Endothelial cell of umbilical vein (primary cell): ENCODE data around the gene LHFPL2. TPM values are rescaled to one million over a fixed set of nuclear protein-coding genes. Genes with fewer than 3 reads are reported as not detected.
A peak's percentile ranks its signal among the peaks of the same experiment; 100 is the strongest.

Source experiments
- BruUV-seq: library from RNA; stranded (reverse); fragments of 400-500 nt; replicated peaks from 2 replicates; lab custom pipeline; 2021; lab: Mats Ljungman, UMichigan
- CTCF ChIA-PET: fragments of 300-600, 350-600 bp; sonication (Branson Sonifier 250); formaldehyde crosslinking; loops from one replicate; lab custom pipeline; 2021; ENCODE audit warnings: antibody characterized with exemption, inconsistent platforms; lab: Charles Lee
- POLR2A ChIA-PET: fragments of 300-600, 350-600 bp; sonication (Branson Sonifier 250); formaldehyde crosslinking; loops from one replicate; lab custom pipeline; 2021; ENCODE audit warnings: antibody characterized with exemption, inconsistent platforms; lab: Charles Lee
- DNase-seq: peaks from one replicate; pipeline ENCODE4 v3.0.0-alpha.2; 2011; ENCODE audit warnings: low read depth, low spot score
- FAIRE-seq: peaks from 2 replicates; lab custom pipeline; 2011; peaks lifted over from hg19 to GRCh38; lab: Jason Lieb, UNC
- H2AFZ ChIP-seq: 2 replicates; pipeline ENCODE4 v1.6.0; 2012; ENCODE audit warnings: low read depth, low read length, control low read depth, inconsistent platforms
- H3K27ac ChIP-seq: 2 replicates; pipeline ENCODE4 v1.5.1; 2011; ENCODE audit warnings: low read depth, mild to moderate bottlenecking, control low read depth, low read length, moderate library complexity; ENCODE audit not compliant: insufficient read depth
- H3K27me3 ChIP-seq, 2 experiments: 2 replicates each; pipeline versions ENCODE4 v1.6.0 to v1.6.1; 2011; ENCODE audit warnings: low read length in 2 of 2, mixed read lengths in 1 of 2; ENCODE audit not compliant: control insufficient read depth in 2 of 2, insufficient read depth in 2 of 2
- H3K36me3 ChIP-seq, 2 experiments: 2 replicates in 1 of 2; 3 replicates in 1 of 2; pipeline ENCODE4 v1.5.1; 2011; ENCODE audit warnings: low read length in 2 of 2, mild to moderate bottlenecking in 1 of 2, moderate library complexity in 1 of 2; ENCODE audit not compliant: control insufficient read depth in 2 of 2, insufficient read depth in 2 of 2; ENCODE audit errors: extremely low read depth in 1 of 2
- H3K4me1 ChIP-seq: 3 replicates; pipeline ENCODE4 v1.5.1; 2011; ENCODE audit warnings: mild to moderate bottlenecking, low read length; ENCODE audit not compliant: control insufficient read depth, insufficient read depth; ENCODE audit errors: extremely low read depth
- H3K4me2 ChIP-seq: 2 replicates; pipeline ENCODE4 v1.6.1; 2011; ENCODE audit warnings: low read length, control low read depth, mixed read lengths; ENCODE audit not compliant: insufficient read depth
- H3K4me3 ChIP-seq, 3 experiments: fragments of 200-600 bp in 1 of 3; sonication (generic), shearing (Covaris generic) in 1 of 3; replicated peaks in 1 of 3; 2 replicates each; pipeline ENCODE4 v1.5.1; 2011 to 2016; ENCODE audit warnings: control low read depth in 3 of 3, low read length in 3 of 3, mild to moderate bottlenecking in 2 of 3, inconsistent platforms in 1 of 3, low read depth in 1 of 3, moderate library complexity in 1 of 3; ENCODE audit not compliant: insufficient read depth in 1 of 3
- H3K79me2 ChIP-seq: 2 replicates; pipeline ENCODE4 v1.6.0; 2012; ENCODE audit warnings: low read length, inconsistent platforms; ENCODE audit not compliant: control insufficient read depth, insufficient read depth
- H3K9ac ChIP-seq: replicated peaks from 2 replicates; pipeline ENCODE3; 2011; ENCODE audit warnings: low read length, control low read depth; ENCODE audit not compliant: insufficient read depth; ENCODE audit errors: extremely low read depth
- H3K9me1 ChIP-seq: replicated peaks from 3 replicates; pipeline ENCODE4 v1.6.0; 2011; ENCODE audit warnings: mild to moderate bottlenecking, low read length; ENCODE audit not compliant: control insufficient read depth, insufficient read depth; ENCODE audit errors: extremely low read depth
- H3K9me3 ChIP-seq: replicated peaks from 2 replicates; pipeline ENCODE4 v1.5.1; 2012; ENCODE audit warnings: low read length, inconsistent platforms; ENCODE audit not compliant: control insufficient read depth, insufficient read depth
- H4K20me1 ChIP-seq: replicated peaks from 2 replicates; pipeline ENCODE3; 2011; ENCODE audit warnings: mild to moderate bottlenecking, low read length; ENCODE audit not compliant: control insufficient read depth, insufficient read depth; ENCODE audit errors: extremely low read depth
- CTCF ChIP-seq, 2 donors: IDR thresholded peaks; 1 replicate in 1 of 2; 2 replicates in 1 of 2; pipeline ENCODE4 v1.5.1; 2011; ENCODE audit warnings: low read length in 2 of 2, mild to moderate bottlenecking in 2 of 2, moderate library complexity in 2 of 2, control low read depth in 1 of 2, inconsistent platforms in 1 of 2, low read depth in 1 of 2; ENCODE audit not compliant: insufficient read depth in 1 of 2; ENCODE audit errors: extremely low read depth in 1 of 2
- EZH2 ChIP-seq: IDR thresholded peaks from 2 replicates; pipeline ENCODE4 v1.6.1; 2012; ENCODE audit warnings: borderline replicate concordance, low read depth, mild to moderate bottlenecking, moderate library complexity, low read length, inconsistent platforms; ENCODE audit not compliant: severe bottlenecking
- FOS ChIP-seq: IDR thresholded peaks from 2 replicates; pipeline ENCODE4 v1.6.1; 2011; ENCODE audit warnings: mild to moderate bottlenecking, low read length, moderate library complexity, borderline replicate concordance; ENCODE audit not compliant: insufficient read depth
- GATA2 ChIP-seq: IDR thresholded peaks from 2 replicates; pipeline ENCODE4 v1.7.0; 2011; ENCODE audit warnings: low read depth, mild to moderate bottlenecking, moderate library complexity, mixed read lengths, low read length; ENCODE audit not compliant: insufficient read length, insufficient read depth
- JUN ChIP-seq: IDR thresholded peaks from 2 replicates; pipeline ENCODE4 v1.6.1; 2011; ENCODE audit warnings: borderline replicate concordance, low read depth; ENCODE audit not compliant: insufficient read length, insufficient read depth
- MYC ChIP-seq: IDR thresholded peaks from one replicate; pipeline ENCODE4 v1.6.1; 2011; ENCODE audit warnings: mild to moderate bottlenecking, low read depth, low read length
- POLR2A ChIP-seq: IDR thresholded peaks from 2 replicates; pipeline ENCODE4 v1.6.1; 2012; ENCODE audit warnings: low read depth, mild to moderate bottlenecking, control low read depth, low read length
- POLR2AphosphoS5 ChIP-seq: IDR thresholded peaks from 2 replicates; pipeline ENCODE4 v1.6.1; 2012; ENCODE audit warnings: low read depth, mild to moderate bottlenecking, control low read depth, low read length, moderate library complexity; ENCODE audit not compliant: insufficient read depth
- dilution Hi-C: fragments of 300-500 bp; cut with MboI; formaldehyde crosslinking; loops from one replicate; pipeline ENCODE4 v1.15.0; 2019; ENCODE audit warnings: low sequenced_read_pairs; ENCODE audit not compliant: extremely low pct_ligation_motif_present
- intact Hi-C: fragments of 100-400 bp; cut with micrococcal nuclease; formaldehyde crosslinking; loops from one replicate; pipeline ENCODE4 v1.10.0; 2022
- polyA plus RNA-seq, 4 experiments: library from polyadenylated mRNA; depleted of rRNA in 3 of 4; stranded (reverse) in 3 of 4; unstranded in 1 of 4; fragments of >200 nt; gene quantifications; 2 replicates each; pipeline versions ENCODE4 v1.2.1 to v1.2.3, GENCODE V29; 2011 to 2012; ENCODE audit warnings: missing spikeins in 1 of 4
- total RNA-seq: library from RNA; stranded (reverse); gene quantifications from 2 replicates; pipeline ENCODE4 v1.2.3, GENCODE V29; 2021
- TF ChIP-seq, protein P1 (sequence below): IDR thresholded peaks from 2 replicates; pipeline ENCODE4 v1.6.1; 2011; ENCODE audit not compliant: insufficient read depth, insufficient read length

The LHFPL2 gene
- total and polyA plus RNA-seq, 2 donors (not counting 3 experiments of a cell fraction or from before 2014, with no cell fraction given): 9.6 to 36.3 TPM

- no peak overlapping the region for H2AFZ ChIP-seq
- BruUV-seq: TSS peak; percentile 75
- H3K4me1 ChIP-seq: peaks cover 67% of the 10 kb centered on the region
- H4K20me1 ChIP-seq: no peaks in the 10 kb centered on the region
- no peak for DNase-seq
- H3K27ac ChIP-seq: peak overlapping the region; percentile 100
- ChIA-PET POLR2A (interaction anchor here (1.2 kb wide), 1 partner anchor 77 kb away, joined by 3 read pairs; no protein-coding TSS in a partner anchor), CTCF (interaction anchor here (1.1 to 2.3 kb wide), 4 partner anchors 29 to 123 kb away, joined by 3 to 7 read pairs (median 5); no protein-coding TSS in a partner anchor)
- no peaks in the 10 kb centered on the region for H3K27me3 ChIP-seq
- FAIRE-seq: no peak
- H3K4me2 ChIP-seq: no peak overlapping the region
- no peak overlapping the region for H3K4me3 ChIP-seq
- TF ChIP-seq POLR2AphosphoS5: no peak
- no peak for TF ChIP-seq MYC
- TF ChIP-seq JUN: no peak
- TF ChIP-seq GATA2: no peak
- TF ChIP-seq EZH2: no peak
- TF ChIP-seq FOS: no peak
- no peak for TF ChIP-seq CTCF (IDR thresholded peaks at IDR 0.05; ENCODE audit: extremely low read depth in 1 of 2, insufficient read depth in 1 of 2, low read depth in 1 of 2, low read length in 2 of 2)
- no peak for TF ChIP-seq POLR2A
- TF ChIP-seq, protein P1, sequence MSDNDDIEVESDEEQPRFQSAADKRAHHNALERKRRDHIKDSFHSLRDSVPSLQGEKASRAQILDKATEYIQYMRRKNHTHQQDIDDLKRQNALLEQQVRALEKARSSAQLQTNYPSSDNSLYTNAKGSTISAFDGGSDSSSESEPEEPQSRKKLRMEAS: no peak
- dilution Hi-C loops (no loop called here), intact Hi-C loops (loop anchor here (1.0 kb wide), 4 partner anchors 27 to 68 kb away; no protein-coding TSS in a partner anchor)
- H3K9ac ChIP-seq: peak overlapping the region; percentile 93
- H3K9me1 ChIP-seq: no peaks in the 10 kb centered on the region
- no peaks in the 10 kb centered on the region for H3K9me3 ChIP-seq
- no peaks in the 10 kb centered on the region for H3K36me3 ChIP-seq
- peaks cover 29% of the 10 kb centered on the region for H3K79me2 ChIP-seq
Observed at GRCh38 chr5:78595458-78595921, 53.1 kb downstream of the LHFPL2 start.
